HCT116 (cell line): Measurements from ENCODE around the gene SMC2. TPM values are rescaled to one million over a fixed set of nuclear protein-coding genes. Genes with fewer than 3 reads are reported as not detected.

ENCODE experiments used
- ATAC-seq: fragments of 200-7000 bp; cut with Tn5 transposase; 2 replicates; pipeline ENCODE4 v1.9.1; 2020; ENCODE audit warnings: mild to moderate bottlenecking, moderate library complexity
- Bru-seq: library from RNA; stranded (reverse); fragments of 400-500 nt; gene quantifications from one replicate; lab custom pipeline; 2021; lab: Mats Ljungman, UMichigan
- BruChase-seq, 2 experiments: library from RNA; stranded (reverse); fragments of 400-500 nt; gene quantifications; one replicate each; lab custom pipeline; 2021; lab: Mats Ljungman, UMichigan
- BruUV-seq: library from RNA; stranded (reverse); fragments of 400-500 nt; replicated peaks from 2 replicates; lab custom pipeline; 2021; lab: Mats Ljungman, UMichigan
- CTCF ChIA-PET: fragments of 300-600 bp; sonication (Branson Sonifier 250); formaldehyde crosslinking; loops from one replicate; lab custom pipeline; 2021; ENCODE audit warnings: antibody characterized with exemption; lab: Charles Lee
- POLR2A ChIA-PET: fragments of 300-600, 350-600 bp; sonication (Branson Sonifier 250); formaldehyde crosslinking; loops from one replicate; lab custom pipeline; 2021; ENCODE audit warnings: antibody characterized with exemption; lab: Charles Lee
- RAD21 ChIA-PET, 2 experiments: fragments of 300-600 bp; sonication (Branson Sonifier 250); formaldehyde crosslinking; loops; one replicate each; lab custom pipeline; 2023; ENCODE audit warnings: low total read pairs in 2 of 2; ENCODE audit not compliant: uncharacterized antibody in 2 of 2, unreplicated experiment in 2 of 2, low non-redundant PET in 1 of 2; lab: Charles Lee
- DNase-seq: peaks from one replicate; pipeline ENCODE4 v3.0.0-alpha.2; 2010; ENCODE audit warnings: low read depth, low spot score
- H2AFZ ChIP-seq: fragments of 200-600 bp; shearing (Covaris generic), sonication (generic); 2 replicates; pipeline ENCODE4 v1.6.1; 2017; ENCODE audit warnings: low read depth, mixed run types, mixed read lengths, antibody characterized with exemption, low read length; ENCODE audit not compliant: poor library complexity, severe bottlenecking
- H3K27ac ChIP-seq: 2 replicates; pipeline ENCODE4 v1.5.1; 2012; ENCODE audit warnings: low read depth, low read length
- H3K27me3 ChIP-seq: fragments of 200-600 bp; sonication (generic); 2 replicates; pipeline ENCODE4 v1.6.1; 2016; ENCODE audit warnings: mixed run types, low read length, mixed read lengths; ENCODE audit not compliant: insufficient read depth
- H3K36me3 ChIP-seq, 2 experiments: fragments of 200-500 bp in 1 of 2; fragments of 200-600 bp in 1 of 2; sonication (Bioruptor generic) in 1 of 2; sonication (generic) in 1 of 2; 2 replicates each; pipeline versions ENCODE4 v1.5.1 to v1.6.1; 2014 to 2016; ENCODE audit warnings: low read length in 2 of 2, inconsistent platforms in 1 of 2, mixed read lengths in 1 of 2, mixed run types in 1 of 2; ENCODE audit not compliant: insufficient read depth in 2 of 2, control insufficient read depth in 1 of 2
- H3K4me1 ChIP-seq, 2 experiments: fragments of 200-600 bp in 1 of 2; sonication (generic) in 1 of 2; 2 replicates each; pipeline versions ENCODE4 v1.5.1 to v1.6.1; 2012 to 2017; ENCODE audit warnings: low read length in 2 of 2, inconsistent platforms in 1 of 2, mild to moderate bottlenecking in 1 of 2, mixed read lengths in 1 of 2, mixed run types in 1 of 2, moderate library complexity in 1 of 2; ENCODE audit not compliant: insufficient read depth in 2 of 2, control insufficient read depth in 1 of 2
- H3K4me2 ChIP-seq: fragments of 200-600 bp; sonication (generic); 2 replicates; pipeline ENCODE4 v1.6.1; 2017; ENCODE audit warnings: mixed run types, low read length, mixed read lengths
- H3K4me3 ChIP-seq, 2 experiments: fragments of 200-600 bp in 1 of 2; sonication (generic) in 1 of 2; replicated peaks in 1 of 2; 2 replicates each; pipeline ENCODE4 v1.5.1; 2011 to 2016; ENCODE audit warnings: low read length in 2 of 2, control low read depth in 1 of 2, low read depth in 1 of 2, mild to moderate bottlenecking in 1 of 2, mixed read lengths in 1 of 2, mixed run types in 1 of 2
- H3K79me2 ChIP-seq: fragments of 200-600 bp; sonication (generic); 2 replicates; pipeline ENCODE4 v1.6.1; 2017; ENCODE audit warnings: mild to moderate bottlenecking, mixed run types, low read length, moderate library complexity, mixed read lengths; ENCODE audit not compliant: insufficient read depth
- H3K9ac ChIP-seq: fragments of 200-600 bp; sonication (generic); 2 replicates; pipeline ENCODE4 v1.6.1; 2016; ENCODE audit warnings: low read length, mixed read lengths
- H3K9me2 ChIP-seq: fragments of 200-600 bp; sonication (generic), shearing (Covaris generic); 2 replicates; pipeline ENCODE4 v1.6.1; 2017; ENCODE audit warnings: mixed run types, mild to moderate bottlenecking, moderate library complexity; ENCODE audit not compliant: insufficient read depth
- H3K9me3 ChIP-seq, 2 experiments: fragments of 200-500 bp in 1 of 2; fragments of 200-600 bp in 1 of 2; sonication (Bioruptor generic) in 1 of 2; sonication (generic) in 1 of 2; 2 replicates each; pipeline ENCODE4 v1.6.1; 2014 to 2017; ENCODE audit warnings: low read length in 2 of 2, mixed read lengths in 2 of 2, inconsistent platforms in 1 of 2, low read depth in 1 of 2, mild to moderate bottlenecking in 1 of 2, mixed run types in 1 of 2, moderate library complexity in 1 of 2; ENCODE audit not compliant: control insufficient read depth in 1 of 2, insufficient read depth in 1 of 2
- H4K20me1 ChIP-seq: fragments of 200-600 bp; sonication (generic), shearing (Covaris generic); 2 replicates; pipeline ENCODE4 v1.6.1; 2017; ENCODE audit warnings: mixed run types, mild to moderate bottlenecking, moderate library complexity; ENCODE audit not compliant: insufficient read depth
- ATF3 ChIP-seq: IDR thresholded peaks from 2 replicates; pipeline ENCODE4 v1.6.1; 2012
- CBX3 ChIP-seq: IDR thresholded peaks from 2 replicates; pipeline ENCODE4 v1.6.1; 2012; ENCODE audit warnings: low read depth
- CEBPB ChIP-seq: IDR thresholded peaks from 2 replicates; pipeline ENCODE4 v1.6.1; 2012; ENCODE audit warnings: low read depth
- EGR1 ChIP-seq: IDR thresholded peaks from 2 replicates; pipeline ENCODE4 v1.6.1; 2012; ENCODE audit warnings: low read depth
- ELF1 ChIP-seq: IDR thresholded peaks from 2 replicates; pipeline ENCODE4 v1.6.1; 2012; ENCODE audit warnings: low read depth, borderline replicate concordance
- EZH2 ChIP-seq: fragments of 200-600 bp; sonication (generic); IDR thresholded peaks from 2 replicates; pipeline ENCODE4 v1.6.1; 2017; ENCODE audit warnings: antibody characterized with exemption, mixed run types
- EZH2phosphoT487 ChIP-seq: fragments of 200-600 bp; IDR thresholded peaks from 2 replicates; pipeline ENCODE4 v1.6.1; 2018; ENCODE audit warnings: antibody characterized with exemption, borderline replicate concordance
- FOSL1 ChIP-seq: IDR thresholded peaks from 2 replicates; pipeline ENCODE4 v1.6.1; 2012; ENCODE audit warnings: low read depth
- JUND ChIP-seq: IDR thresholded peaks from 2 replicates; pipeline ENCODE4 v1.6.1; 2012
- POLR2A ChIP-seq: IDR thresholded peaks from 2 replicates; pipeline ENCODE4 v1.7.0; 2011; ENCODE audit warnings: borderline replicate concordance; ENCODE audit not compliant: insufficient read depth, insufficient read length; ENCODE audit errors: extremely low read depth
- POLR2AphosphoS5 ChIP-seq: IDR thresholded peaks from 2 replicates; pipeline ENCODE4 v1.6.1; 2011; ENCODE audit warnings: mild to moderate bottlenecking, low read depth, low read length, moderate library complexity
- RAD21 ChIP-seq: IDR thresholded peaks from 2 replicates; pipeline ENCODE4 v1.6.1; 2012; ENCODE audit warnings: low read depth, mild to moderate bottlenecking
- SIN3A ChIP-seq: IDR thresholded peaks from 2 replicates; pipeline ENCODE4 v1.6.1; 2012; ENCODE audit warnings: low read depth
- SP1 ChIP-seq: IDR thresholded peaks from 2 replicates; pipeline ENCODE4 v1.6.1; 2012; ENCODE audit warnings: low read depth
- SRF ChIP-seq: IDR thresholded peaks from 2 replicates; pipeline ENCODE4 v1.6.1; 2012; ENCODE audit warnings: low read depth
- TCF7L2 ChIP-seq: IDR thresholded peaks from 2 replicates; pipeline ENCODE4 v1.7.0; 2011; ENCODE audit warnings: borderline replicate concordance, inconsistent platforms; ENCODE audit not compliant: insufficient read depth, insufficient read length; ENCODE audit errors: extremely low read depth
- YY1 ChIP-seq: IDR thresholded peaks from 2 replicates; pipeline ENCODE4 v1.6.1; 2011; ENCODE audit warnings: low read length, low read depth, moderate library complexity, mild to moderate bottlenecking; ENCODE audit not compliant: insufficient replicate concordance; ENCODE audit errors: extremely low read depth
- ZBTB33 ChIP-seq: IDR thresholded peaks from 2 replicates; pipeline ENCODE4 v1.6.1; 2011; ENCODE audit warnings: mild to moderate bottlenecking, low read length, moderate library complexity; ENCODE audit not compliant: insufficient replicate concordance; ENCODE audit errors: extremely low read depth
- ZFX ChIP-seq: fragments of 450-650 bp; IDR thresholded peaks from 2 replicates; pipeline ENCODE4 v1.6.1; 2017
- ZNF274 ChIP-seq: fragments of 200-500 bp; sonication (Bioruptor generic); IDR thresholded peaks from 2 replicates; pipeline ENCODE4 v1.6.1; 2014; ENCODE audit warnings: mild to moderate bottlenecking, low read depth, low read length, inconsistent platforms
- intact Hi-C: fragments of 100-400 bp; cut with micrococcal nuclease; formaldehyde crosslinking; loops from 2 replicates; pipeline ENCODE4 v1.10.0; 2022
- long read RNA-seq: library from polyadenylated mRNA; unstranded; transcript quantifications from one replicate; pipeline ENCODE4 v2.0.0, GENCODE V29; 2021; ENCODE audit not compliant: unreplicated experiment
- polyA plus RNA-seq: library from polyadenylated mRNA; unstranded; fragments of >200 nt; gene quantifications from 2 replicates; pipeline ENCODE4 v1.2.1, GENCODE V29; 2012; ENCODE audit warnings: missing spikeins
- total RNA-seq: library from RNA; stranded (reverse); gene quantifications from one replicate; pipeline ENCODE4 v1.2.1, GENCODE V29; 2021; ENCODE audit not compliant: unreplicated experiment
- TF ChIP-seq, protein P1 (sequence below): IDR thresholded peaks from 2 replicates; pipeline ENCODE4 v1.6.1; 2012; ENCODE audit warnings: low read depth

SMC2 gene
- total RNA-seq (20.5 TPM), Bru-seq, nascent RNA (percentile 76 among the genes with signal in this experiment), BruChase-seq, experiment 1, labeled RNA remaining after a 6-hour chase (percentile 86 among the genes with signal in this experiment), BruChase-seq, experiment 2, labeled RNA remaining after a 2-hour chase (percentile 71 among the genes with signal in this experiment)
- 5.3 and 7.6 TPM in 2 replicates for polyA plus RNA-seq
- long read RNA-seq, full-length matches to known transcripts = 1 of 47 reads
- long read RNA-seq, partial matches to known transcripts = 29 of 47 reads
- long read RNA-seq, other reads (novel, unspliced or antisense) = 17 of 47 reads

DNA sequence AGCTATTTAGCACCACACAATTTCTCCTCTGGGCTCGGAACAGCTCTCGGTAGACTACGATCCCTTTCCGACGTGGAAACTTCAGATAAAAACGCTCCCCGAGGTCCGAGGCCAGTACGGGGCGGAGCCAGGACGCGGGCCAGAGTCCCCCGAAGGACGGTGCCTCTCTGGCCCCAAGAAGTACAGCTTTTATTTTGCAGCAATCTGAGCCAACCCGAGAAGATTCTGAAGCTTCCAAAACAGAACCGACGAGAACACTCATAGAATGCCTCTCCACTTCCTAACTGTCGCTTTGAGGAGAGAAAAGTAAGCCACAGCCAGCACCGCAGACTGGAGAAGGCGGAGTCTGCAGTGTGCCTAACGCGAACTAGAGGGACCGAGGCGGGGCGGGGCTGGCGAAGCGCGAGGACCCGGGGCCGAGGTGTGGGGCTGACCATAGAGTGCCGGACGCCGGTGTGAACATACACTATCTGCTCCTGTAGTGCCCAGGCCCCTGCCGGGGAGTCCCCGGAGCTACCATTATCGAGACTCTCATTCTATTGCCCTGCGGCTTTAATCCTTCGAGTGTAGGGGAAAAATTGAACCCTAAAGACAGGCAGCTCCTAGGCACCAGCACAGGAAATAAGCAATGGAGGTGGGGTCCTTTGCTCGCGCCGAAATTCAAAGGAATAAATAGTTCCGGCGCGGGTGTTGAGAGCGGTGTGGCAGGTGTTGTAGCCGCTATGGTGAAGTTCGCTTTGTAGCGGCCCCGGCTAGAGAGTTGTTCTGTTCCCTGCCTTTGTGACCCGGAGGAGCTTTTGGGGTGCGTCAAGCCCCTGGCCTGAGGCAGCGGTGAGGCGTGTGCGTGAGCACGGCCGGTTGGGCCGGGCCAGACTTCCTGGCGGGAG is at the start of gene SMC2:
SMC2 (plus strand) TSS at position 663 of the 887 bp plus-strand sequence. CDS start 1,076 bp downstream, outside the sequence.
- Histone ChIP-seq H4K20me1 (no peaks in the 10 kb centered on the region), H3K27me3 (no peaks in the 10 kb centered on the region), H3K9ac (peak within 1 kb of the TSS; percentile 84), H3K27ac (peak within 1 kb of the TSS; percentile 80), H3K36me3 (no peaks in the 10 kb centered on the region), H3K9me2 (no peaks in the 10 kb centered on the region), H3K9me3 (no peaks in the 10 kb centered on the region), H3K4me1 (peaks cover 11 to 16% of the 10 kb centered on the region in 2 experiments; a peak in 3 of 4 replicates), H3K4me3 (peak within 1 kb of the TSS; percentile 86), H3K79me2 (peaks cover 53% of the 10 kb centered on the region), H2AFZ (peak within 1 kb of the TSS; percentile 85), H3K4me2 (peak within 1 kb of the TSS; percentile 86)
- BruUV-seq = no TSS peak
- peak; percentile 93 for ATAC-seq
- DNase-seq = peak; percentile 80
- RAD21 ChIA-PET = no interaction called here
- POLR2A ChIA-PET = interaction anchor here (1.2 kb wide), 1 partner anchor 26 kb away, joined by 3 read pairs; no protein-coding TSS in a partner anchor
- CTCF ChIA-PET = no interaction called here
- intact Hi-C loops = no loop called here
- TF ChIP-seq EZH2phosphoT487 = no peak
- TF ChIP-seq JUND = no peak
- no peak for TF ChIP-seq EGR1
- TF ChIP-seq RAD21 = no peak
- TF ChIP-seq ZNF274 = no peak
- no peak for TF ChIP-seq ATF3
- no peak for TF ChIP-seq FOSL1
- peak; percentile 65 for TF ChIP-seq ZFX
- no peak for TF ChIP-seq ZBTB33
- TF ChIP-seq SRF = no peak
- no peak for TF ChIP-seq EZH2
- peak; percentile 77 for TF ChIP-seq SIN3A
- no peak for TF ChIP-seq CEBPB
- TF ChIP-seq, protein P1, sequence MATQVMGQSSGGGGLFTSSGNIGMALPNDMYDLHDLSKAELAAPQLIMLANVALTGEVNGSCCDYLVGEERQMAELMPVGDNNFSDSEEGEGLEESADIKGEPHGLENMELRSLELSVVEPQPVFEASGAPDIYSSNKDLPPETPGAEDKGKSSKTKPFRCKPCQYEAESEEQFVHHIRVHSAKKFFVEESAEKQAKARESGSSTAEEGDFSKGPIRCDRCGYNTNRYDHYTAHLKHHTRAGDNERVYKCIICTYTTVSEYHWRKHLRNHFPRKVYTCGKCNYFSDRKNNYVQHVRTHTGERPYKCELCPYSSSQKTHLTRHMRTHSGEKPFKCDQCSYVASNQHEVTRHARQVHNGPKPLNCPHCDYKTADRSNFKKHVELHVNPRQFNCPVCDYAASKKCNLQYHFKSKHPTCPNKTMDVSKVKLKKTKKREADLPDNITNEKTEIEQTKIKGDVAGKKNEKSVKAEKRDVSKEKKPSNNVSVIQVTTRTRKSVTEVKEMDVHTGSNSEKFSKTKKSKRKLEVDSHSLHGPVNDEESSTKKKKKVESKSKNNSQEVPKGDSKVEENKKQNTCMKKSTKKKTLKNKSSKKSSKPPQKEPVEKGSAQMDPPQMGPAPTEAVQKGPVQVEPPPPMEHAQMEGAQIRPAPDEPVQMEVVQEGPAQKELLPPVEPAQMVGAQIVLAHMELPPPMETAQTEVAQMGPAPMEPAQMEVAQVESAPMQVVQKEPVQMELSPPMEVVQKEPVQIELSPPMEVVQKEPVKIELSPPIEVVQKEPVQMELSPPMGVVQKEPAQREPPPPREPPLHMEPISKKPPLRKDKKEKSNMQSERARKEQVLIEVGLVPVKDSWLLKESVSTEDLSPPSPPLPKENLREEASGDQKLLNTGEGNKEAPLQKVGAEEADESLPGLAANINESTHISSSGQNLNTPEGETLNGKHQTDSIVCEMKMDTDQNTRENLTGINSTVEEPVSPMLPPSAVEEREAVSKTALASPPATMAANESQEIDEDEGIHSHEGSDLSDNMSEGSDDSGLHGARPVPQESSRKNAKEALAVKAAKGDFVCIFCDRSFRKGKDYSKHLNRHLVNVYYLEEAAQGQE = no peak
- TF ChIP-seq TCF7L2 = peak; percentile 68
- no peak for TF ChIP-seq YY1
- peak; percentile 83 for TF ChIP-seq POLR2A
- TF ChIP-seq SP1 = no peak
- peak; percentile 47 for TF ChIP-seq ELF1
- TF ChIP-seq POLR2AphosphoS5 = peak; percentile 97
- no peak for TF ChIP-seq CBX3
